Astrocyte of the cerebellum (primary cell): ENCODE data around the gene ABCA3.

Experiments used
- DNase-seq: peaks from one replicate; pipeline ENCODE4 v3.0.0-alpha.2; 2011; ENCODE audit warnings: low read depth
- H3K4me3 ChIP-seq: 2 replicates; pipeline ENCODE4 v1.5.1; 2011; ENCODE audit warnings: mild to moderate bottlenecking, low read depth, low read length, moderate library complexity
- in situ Hi-C: cut with HindIII; loops from 2 replicates; pipeline ENCODE4 v1.10.0; 2017; ENCODE audit warnings: low sequenced_read_pairs
- TF ChIP-seq, protein P1 (sequence below): IDR thresholded peaks from 2 replicates; pipeline ENCODE4 v1.5.1; 2012; ENCODE audit warnings: low read length, low read depth, moderate library complexity, mild to moderate bottlenecking; ENCODE audit errors: missing control alignments

Gene ABCA3

DNA sequence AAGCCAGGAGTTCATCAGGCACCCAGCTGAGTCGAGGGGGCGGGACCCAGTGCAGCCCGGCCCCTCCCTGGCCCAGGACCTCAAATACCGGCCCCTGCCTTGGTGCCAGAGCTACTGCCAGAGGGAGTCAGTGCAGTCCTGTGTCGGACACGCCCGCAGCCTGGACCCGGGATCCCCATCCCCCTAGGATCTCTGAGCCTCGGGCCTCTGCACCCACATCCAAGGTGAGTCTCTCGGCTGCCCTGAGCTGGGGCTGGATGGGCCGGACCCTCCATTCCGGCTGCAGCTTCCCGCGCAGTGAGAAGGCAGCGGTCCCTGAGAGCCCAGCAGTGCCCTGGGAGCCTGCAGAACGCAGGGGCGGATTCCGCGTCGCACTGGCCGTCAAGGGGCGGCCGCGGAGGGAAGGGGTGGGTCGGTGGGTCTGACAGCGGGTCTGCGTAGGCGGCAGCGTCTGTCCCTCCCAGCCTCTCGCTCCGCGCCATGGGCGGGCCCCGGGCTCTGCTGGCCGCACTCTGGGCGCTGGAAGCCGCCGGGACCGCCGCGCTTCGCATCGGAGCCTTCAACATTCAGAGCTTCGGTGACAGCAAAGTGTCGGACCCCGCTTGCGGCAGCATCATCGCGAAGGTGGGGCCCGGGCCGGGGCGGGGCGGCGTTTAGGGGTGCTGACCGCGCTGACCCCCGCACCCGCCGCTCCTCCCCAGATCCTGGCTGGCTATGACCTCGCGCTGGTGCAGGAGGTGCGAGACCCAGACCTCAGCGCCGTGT lies 104.0 kb downstream of the ABCA3 start, which contains the start of gene DNASE1L2:
DNASE1L2 (plus strand) TSS at position 108 of the 765 bp plus-strand sequence; CDS start at position 481, 373 bp downstream.
- H3K4me3 ChIP-seq, result peak within 1 kb of the TSS; percentile 28
- DNase-seq, result no peak
- TF ChIP-seq, protein P1, sequence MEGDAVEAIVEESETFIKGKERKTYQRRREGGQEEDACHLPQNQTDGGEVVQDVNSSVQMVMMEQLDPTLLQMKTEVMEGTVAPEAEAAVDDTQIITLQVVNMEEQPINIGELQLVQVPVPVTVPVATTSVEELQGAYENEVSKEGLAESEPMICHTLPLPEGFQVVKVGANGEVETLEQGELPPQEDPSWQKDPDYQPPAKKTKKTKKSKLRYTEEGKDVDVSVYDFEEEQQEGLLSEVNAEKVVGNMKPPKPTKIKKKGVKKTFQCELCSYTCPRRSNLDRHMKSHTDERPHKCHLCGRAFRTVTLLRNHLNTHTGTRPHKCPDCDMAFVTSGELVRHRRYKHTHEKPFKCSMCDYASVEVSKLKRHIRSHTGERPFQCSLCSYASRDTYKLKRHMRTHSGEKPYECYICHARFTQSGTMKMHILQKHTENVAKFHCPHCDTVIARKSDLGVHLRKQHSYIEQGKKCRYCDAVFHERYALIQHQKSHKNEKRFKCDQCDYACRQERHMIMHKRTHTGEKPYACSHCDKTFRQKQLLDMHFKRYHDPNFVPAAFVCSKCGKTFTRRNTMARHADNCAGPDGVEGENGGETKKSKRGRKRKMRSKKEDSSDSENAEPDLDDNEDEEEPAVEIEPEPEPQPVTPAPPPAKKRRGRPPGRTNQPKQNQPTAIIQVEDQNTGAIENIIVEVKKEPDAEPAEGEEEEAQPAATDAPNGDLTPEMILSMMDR, result no peak

DNA sequence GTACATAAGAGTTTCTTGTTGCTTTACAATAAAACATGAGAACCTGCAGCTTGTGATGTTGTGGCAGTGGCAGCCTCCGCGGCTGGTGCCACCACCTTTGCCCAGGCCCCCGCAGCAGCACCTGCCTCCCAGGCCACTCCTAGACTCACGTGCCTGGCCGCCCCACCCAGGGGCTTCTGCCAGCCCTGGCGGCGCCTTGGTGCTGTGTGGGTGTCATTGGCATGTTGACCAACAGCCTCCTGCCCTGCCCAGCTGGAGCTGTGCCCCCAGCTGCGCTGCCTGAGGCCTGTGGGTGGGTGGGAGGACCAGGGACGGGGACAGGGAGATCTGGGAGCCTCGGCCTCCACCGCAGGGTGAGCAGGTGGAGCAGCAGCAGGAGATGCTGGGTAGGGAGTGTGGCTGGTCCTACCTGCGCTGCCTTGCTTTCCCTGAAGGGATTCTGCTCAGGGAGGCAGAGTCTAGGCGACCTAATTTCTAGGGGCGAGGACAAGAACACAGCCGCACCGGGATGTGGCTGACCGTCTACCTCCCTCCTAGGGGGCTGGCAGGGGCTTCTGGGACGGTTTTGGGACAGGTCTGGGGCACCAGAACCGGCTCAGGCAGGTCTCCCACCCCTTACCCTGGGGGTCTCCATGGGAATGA lies 104.7 kb downstream of the ABCA3 start:
- H3K4me3 ChIP-seq, result no peak overlapping the region
- TF ChIP-seq, protein P1, result no peak
- DNase-seq, result no peak
- in situ Hi-C loops, result no loop called here

More for the DNA sequence above, 104.0 kb downstream of the ABCA3 start, which contains the start of gene DNASE1L2:
- in situ Hi-C loops, result no loop called here

DNA sequence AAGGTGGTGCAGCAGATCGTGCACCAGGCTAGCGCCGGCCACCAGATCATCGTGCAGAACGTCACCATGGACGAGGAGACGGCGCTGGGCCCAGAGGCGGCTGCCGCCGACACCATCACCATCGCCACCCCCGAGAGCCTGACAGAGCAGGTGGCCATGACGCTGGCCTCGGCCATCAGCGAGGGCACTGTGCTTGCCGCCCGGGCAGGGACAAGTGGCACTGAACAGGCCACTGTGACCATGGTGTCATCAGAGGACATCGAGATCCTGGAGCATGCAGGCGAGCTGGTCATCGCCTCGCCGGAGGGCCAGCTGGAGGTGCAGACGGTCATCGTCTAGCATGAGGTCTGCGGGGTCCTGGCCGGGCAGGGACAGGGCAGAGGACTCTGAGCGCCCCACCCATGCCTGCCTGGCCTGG lies 105.3 kb downstream of the ABCA3 start:
- TF ChIP-seq, protein P1, result no peak
- DNase-seq, result no peak
- in situ Hi-C loops, result no loop called here
- H3K4me3 ChIP-seq, result no peak overlapping the region

DNA sequence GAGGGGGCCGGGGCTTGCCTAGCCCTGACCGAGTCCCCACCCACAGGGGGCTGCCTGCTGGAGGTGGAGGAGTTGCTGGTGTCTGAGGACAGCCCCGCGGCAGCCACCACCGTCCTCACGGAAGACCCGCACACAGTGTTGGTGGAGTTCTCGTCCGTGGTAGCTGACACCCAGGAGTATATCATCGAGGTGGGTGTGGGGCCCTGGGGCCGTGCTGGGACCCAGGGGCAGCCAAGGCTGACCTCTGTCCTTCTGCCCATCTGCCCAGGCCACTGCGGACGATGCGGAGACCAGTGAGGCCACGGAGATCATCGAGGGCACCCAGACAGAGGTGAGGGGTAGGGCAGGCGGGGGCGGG lies 105.7 kb downstream of the ABCA3 start:
- in situ Hi-C loops, result no loop called here
- no peak for DNase-seq
- TF ChIP-seq, protein P1, result no peak
- H3K4me3 ChIP-seq, result no peak overlapping the region

DNA sequence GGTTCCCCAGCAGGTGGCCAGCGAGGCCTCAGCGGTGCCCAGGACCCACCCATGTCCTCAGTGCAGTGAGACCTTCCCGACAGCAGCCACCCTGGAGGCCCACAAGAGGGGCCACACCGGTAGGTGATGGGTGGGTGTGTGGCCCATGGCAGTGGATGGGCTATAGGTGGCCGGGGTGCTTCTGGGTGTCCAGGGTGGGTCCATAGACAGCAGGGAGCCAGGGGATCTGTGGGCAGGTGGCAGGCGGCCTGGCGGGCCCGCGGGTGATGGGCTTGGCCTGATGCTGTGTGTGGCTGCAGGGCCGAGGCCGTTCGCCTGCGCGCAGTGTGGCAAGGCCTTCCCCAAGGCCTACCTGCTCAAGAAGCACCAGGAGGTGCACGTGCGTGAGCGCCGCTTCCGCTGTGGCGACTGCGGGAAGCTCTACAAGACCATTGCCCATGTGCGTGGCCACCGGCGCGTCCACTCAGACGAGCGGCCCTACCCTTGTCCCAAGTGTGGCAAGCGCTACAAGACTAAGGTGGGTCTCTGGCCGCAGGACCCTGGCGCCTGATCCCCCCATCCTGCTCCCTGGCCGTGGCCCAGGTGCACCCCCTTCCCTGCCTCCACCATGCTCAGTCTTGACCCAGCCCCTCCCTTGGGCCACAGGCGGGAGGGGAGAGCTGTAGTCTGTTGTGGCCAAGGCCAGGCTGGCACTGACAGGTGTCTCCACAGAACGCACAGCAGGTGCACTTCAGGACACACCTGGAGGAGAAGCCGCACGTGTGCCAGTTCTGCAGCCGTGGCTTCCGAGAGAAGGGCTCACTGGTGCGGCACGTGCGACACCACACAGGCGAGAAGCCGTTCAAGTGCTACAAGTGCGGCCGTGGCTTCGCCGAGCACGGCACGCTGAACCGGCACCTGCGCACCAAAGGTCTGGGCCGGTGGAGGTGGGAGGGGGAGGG lies 106.4 kb downstream of the ABCA3 start:
- in situ Hi-C loops, result no loop called here
- no peak overlapping the region for H3K4me3 ChIP-seq
- TF ChIP-seq, protein P1, result no peak
- no peak for DNase-seq
